KOPT-K1 (cell line): ENCODE measurements around the gene KLHL12.

Source experiments
- H3K27ac ChIP-seq: fragments of 200-600 bp; sonication (generic); 2 replicates; pipeline ENCODE4 v1.5.1; 2016; ENCODE audit warnings: antibody characterized with exemption, mild to moderate bottlenecking, low read depth, low read length; ENCODE audit not compliant: poor library complexity, severe bottlenecking
- H3K36me3 ChIP-seq: fragments of 200-600 bp; sonication (generic); 2 replicates; pipeline ENCODE4 v1.5.1; 2017; ENCODE audit warnings: antibody characterized with exemption, mild to moderate bottlenecking, low read length, moderate library complexity; ENCODE audit not compliant: insufficient read depth
- H3K9me3 ChIP-seq: fragments of 200-600 bp; sonication (generic); 2 replicates; pipeline ENCODE4 v1.5.1; 2017; ENCODE audit warnings: antibody characterized with exemption, low read length, mild to moderate bottlenecking; ENCODE audit not compliant: insufficient read depth, poor library complexity, severe bottlenecking

KLHL12 gene

GRCh38 chr1:202926581-202927491, at the start of gene KLHL12:
KLHL12 (minus strand) TSS chr1:202927234; CDS start chr1:202925162, 2,072 bp downstream.
- Histone ChIP-seq H3K36me3 (peaks cover 22% of the 10 kb centered on the region), H3K9me3 (no peaks in the 10 kb centered on the region), H3K27ac (peak within 1 kb of the TSS; percentile 78)

GRCh38 chr1:202976633-202977032, 49.6 kb upstream of the KLHL12 start:
- no peaks in the 10 kb centered on the region for H3K9me3 ChIP-seq
- no peak overlapping the region for H3K27ac ChIP-seq
- H3K36me3 ChIP-seq, result no peaks in the 10 kb centered on the region

GRCh38 chr1:202974856-202975255, 47.8 kb upstream of the KLHL12 start:
- no peak overlapping the region for H3K27ac ChIP-seq
- H3K9me3 ChIP-seq, result no peaks in the 10 kb centered on the region
- H3K36me3 ChIP-seq, result no peaks in the 10 kb centered on the region

- H3K27ac ChIP-seq, result no peak overlapping the region
- H3K9me3 ChIP-seq, result no peaks in the 10 kb centered on the region
- no peaks in the 10 kb centered on the region for H3K36me3 ChIP-seq
Observed at GRCh38 chr1:202972046-202972445, 45.0 kb upstream of the KLHL12 start.

- Histone ChIP-seq H3K9me3 (no peaks in the 10 kb centered on the region), H3K36me3 (no peaks in the 10 kb centered on the region; the same call in 1 of the 2 replicates), H3K27ac (no peak overlapping the region)
Observed at GRCh38 chr1:202968895-202969295, 41.9 kb upstream of the KLHL12 start.

GRCh38 chr1:202968351-202968750, 41.3 kb upstream of the KLHL12 start:
- H3K36me3 ChIP-seq, result no peaks in the 10 kb centered on the region; the same call in 1 of the 2 replicates
- peak overlapping the region; percentile 43 for H3K27ac ChIP-seq
- H3K9me3 ChIP-seq, result no peaks in the 10 kb centered on the region

- H3K27ac ChIP-seq, result peak overlapping the region; percentile 43
- H3K36me3 ChIP-seq, result peaks cover 2% of the 10 kb centered on the region; the same call in 1 of the 2 replicates
- H3K9me3 ChIP-seq, result no peaks in the 10 kb centered on the region
Observed at GRCh38 chr1:202967684-202968281, 40.7 kb upstream of the KLHL12 start.

GRCh38 chr1:202966006-202966898, 39.2 kb upstream of the KLHL12 start:
- peak overlapping the region; percentile 53 for H3K27ac ChIP-seq
- H3K36me3 ChIP-seq, result peaks cover 7% of the 10 kb centered on the region; the same call in 1 of the 2 replicates
- H3K9me3 ChIP-seq, result no peaks in the 10 kb centered on the region

- H3K9me3 ChIP-seq, result no peaks in the 10 kb centered on the region
- H3K36me3 ChIP-seq, result peaks cover 7% of the 10 kb centered on the region; the same call in 1 of the 2 replicates
- H3K27ac ChIP-seq, result no peak overlapping the region
Observed at GRCh38 chr1:202965422-202965821, 38.4 kb upstream of the KLHL12 start.

GRCh38 chr1:202964791-202965410, 37.9 kb upstream of the KLHL12 start:
- H3K36me3 ChIP-seq, result peaks cover 7% of the 10 kb centered on the region; the same call in 1 of the 2 replicates
- no peaks in the 10 kb centered on the region for H3K9me3 ChIP-seq

GRCh38 chr1:202961220-202961880, 34.3 kb upstream of the KLHL12 start:
- no peak overlapping the region for H3K27ac ChIP-seq
- no peaks in the 10 kb centered on the region for H3K9me3 ChIP-seq
- H3K36me3 ChIP-seq, result peaks cover 7% of the 10 kb centered on the region; the same call in 1 of the 2 replicates

More at GRCh38 chr1:202964791-202965410, 37.9 kb upstream of the KLHL12 start:
- H3K27ac ChIP-seq, result no peak overlapping the region

- peaks cover 13% of the 10 kb centered on the region; the same call in 1 of the 2 replicates for H3K36me3 ChIP-seq
- no peak overlapping the region for H3K27ac ChIP-seq
- H3K9me3 ChIP-seq, result no peaks in the 10 kb centered on the region
Observed at GRCh38 chr1:202959276-202959620, 32.2 kb upstream of the KLHL12 start.

- Histone ChIP-seq H3K27ac (no peak overlapping the region), H3K36me3 (peaks cover 18% of the 10 kb centered on the region; the same call in 1 of the 2 replicates), H3K9me3 (no peaks in the 10 kb centered on the region)
Observed at GRCh38 chr1:202958544-202959275, 31.7 kb upstream of the KLHL12 start.
